ENCODE data around the gene PPP1R3C. TPM values are rescaled to one million over a fixed set of nuclear protein-coding genes. Genes with fewer than 3 reads are reported as not detected.

PPP1R3C gene
- total and polyA plus RNA-seq, 7 experiments from 2014 or later, result 0.15 TPM; not detected in 6

DNA sequence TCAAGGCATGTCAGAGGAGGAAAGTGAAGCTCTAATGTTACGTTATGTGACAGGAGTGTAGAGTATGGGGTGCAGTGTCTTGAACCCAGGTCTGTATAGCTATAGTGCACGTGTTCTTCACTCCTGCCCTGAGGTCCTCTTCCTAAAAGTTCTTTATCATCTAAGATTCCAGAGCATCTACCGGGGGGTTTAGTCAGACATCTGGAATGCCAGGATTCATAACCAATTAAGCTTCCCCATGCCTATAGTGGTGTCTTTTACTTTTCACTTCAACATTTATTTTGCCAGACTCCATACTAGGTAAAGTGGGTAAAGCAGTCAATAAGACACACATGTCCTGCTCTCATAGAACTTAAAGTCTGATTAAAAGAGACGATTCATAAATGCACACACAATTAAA lies 22.4 kb downstream of the PPP1R3C start:
- Histone ChIP-seq H3K27me3 (ENCODE audit: control insufficient read depth in 2 of 2, insufficient read depth in 2 of 2, low read length in 2 of 2) (no peaks in the 10 kb centered on the region), H3K36me3 (ENCODE audit: control insufficient read depth in 2 of 3, insufficient read depth in 3 of 3, low read length in 3 of 3) (no peaks in the 10 kb centered on the region), H3K9me3 (ENCODE audit: control insufficient read depth in 2 of 3, low read length in 3 of 3) (no peaks in the 10 kb centered on the region), H3K27ac (ENCODE audit: low read depth, low read length) (no peak overlapping the region), H3K4me1 (ENCODE audit: control insufficient read depth in 2 of 2, insufficient read depth in 2 of 2, low read length in 2 of 2) (no peaks in the 10 kb centered on the region), H3K4me3 (ENCODE audit: low read length) (no peak overlapping the region)
- intact Hi-C loops (cut with micrococcal nuclease), result no loop called here
- H3K4me1 Mint-ChIP-seq, result no peaks in the 10 kb centered on the region
- H3K4me3 Mint-ChIP-seq, result no peak overlapping the region
- DNase-seq (no peak), ATAC-seq (no peak)
- CTCF ChIA-PET, result no interaction called here
- peaks cover 0 to 11% (median 6%) of the 10 kb centered on the region in 11 donors for H3K9me3 Mint-ChIP-seq
- POLR2A ChIA-PET, result no interaction called here
- peaks cover 0 to 3% (median 0%) of the 10 kb centered on the region in 5 donors for H3K36me3 Mint-ChIP-seq
- peaks cover 0 to 9% (median 0%) of the 10 kb centered on the region in 5 donors for H3K27me3 Mint-ChIP-seq
- no peak overlapping the region for H3K27ac Mint-ChIP-seq

DNA sequence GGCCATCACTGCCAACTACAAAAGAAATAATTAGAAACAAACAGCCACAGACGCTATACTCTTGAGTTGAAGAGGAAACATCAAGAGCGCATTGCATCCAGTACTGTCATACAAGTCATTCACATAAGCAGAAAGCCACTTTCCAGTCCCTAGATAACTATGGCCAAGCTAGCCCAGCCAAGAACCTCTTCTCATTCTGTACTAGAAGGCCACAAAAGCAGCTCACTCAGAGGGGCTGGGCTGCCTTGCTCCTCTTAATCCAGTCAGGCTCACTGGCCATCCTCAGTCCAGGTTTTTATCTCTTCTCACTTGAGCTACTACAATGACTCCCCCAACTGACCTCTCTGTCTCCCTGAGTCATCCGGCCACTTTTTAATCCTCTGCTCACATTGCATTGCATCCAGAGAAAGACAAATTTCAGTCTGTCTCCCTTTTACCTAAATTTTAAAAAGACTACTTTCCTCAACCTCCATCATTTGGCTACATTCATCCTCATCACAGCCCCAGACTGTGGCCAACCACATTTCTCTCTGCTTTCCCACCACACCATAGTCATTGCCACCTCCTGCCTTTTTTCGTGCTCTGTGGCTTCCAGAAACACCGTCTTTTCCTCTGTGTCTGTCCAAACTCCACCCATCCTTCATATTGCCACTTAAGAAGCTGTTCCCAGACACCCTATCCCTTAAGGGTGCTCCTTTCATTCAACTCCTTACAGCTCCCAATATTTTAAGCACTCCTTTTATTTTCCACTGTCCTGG lies 25.0 kb downstream of the PPP1R3C start:
- Mint-ChIP-seq H3K4me1 (no peaks in the 10 kb centered on the region), H3K27me3 (peaks cover 0 to 5% (median 0%) of the 10 kb centered on the region in 5 donors), H3K9me3 (peaks cover 0 to 18% (median 6%) of the 10 kb centered on the region in 11 donors), H3K4me3 (no peak overlapping the region), H3K36me3 (peaks cover 0 to 3% (median 0%) of the 10 kb centered on the region in 5 donors), H3K27ac (no peak overlapping the region)
- ChIA-PET CTCF (no interaction called here), POLR2A (no interaction called here)
- Histone ChIP-seq H3K9me3 (ENCODE audit: control insufficient read depth in 2 of 3, low read length in 3 of 3) (no peaks in the 10 kb centered on the region), H3K36me3 (ENCODE audit: control insufficient read depth in 2 of 3, insufficient read depth in 3 of 3, low read length in 3 of 3) (no peaks in the 10 kb centered on the region), H3K27me3 (ENCODE audit: control insufficient read depth in 2 of 2, insufficient read depth in 2 of 2, low read length in 2 of 2) (no peaks in the 10 kb centered on the region), H3K4me3 (ENCODE audit: low read length) (no peak overlapping the region), H3K27ac (ENCODE audit: low read depth, low read length) (no peak overlapping the region), H3K4me1 (ENCODE audit: control insufficient read depth in 2 of 2, insufficient read depth in 2 of 2, low read length in 2 of 2) (no peaks in the 10 kb centered on the region)
- intact Hi-C loops (cut with micrococcal nuclease), result no loop called here
- ATAC-seq (no peak), DNase-seq (no peak)

DNA sequence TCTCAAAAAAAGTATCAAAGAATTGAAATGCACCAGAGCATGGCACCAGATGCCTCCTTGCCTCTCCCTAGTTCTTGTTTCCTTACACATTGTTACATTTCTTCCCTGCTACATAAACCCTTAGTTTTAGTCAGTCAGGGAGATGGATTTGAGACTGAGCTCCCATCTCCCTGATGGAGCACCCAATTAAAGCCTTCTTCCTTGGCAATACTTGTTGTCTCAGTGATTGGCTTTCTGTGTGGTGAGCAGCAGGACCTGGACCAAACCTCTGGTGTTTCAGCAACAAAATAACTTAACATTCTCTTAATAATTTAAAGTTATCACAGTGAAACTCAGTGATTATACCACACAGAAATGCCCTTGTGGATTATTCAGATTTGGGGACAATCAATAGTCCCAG lies 26.9 kb downstream of the PPP1R3C start:
- H3K4me1 ChIP-seq (ENCODE audit: control insufficient read depth in 2 of 2, insufficient read depth in 2 of 2, low read length in 2 of 2), result no peaks in the 10 kb centered on the region
- H3K9me3 ChIP-seq (ENCODE audit: control insufficient read depth in 2 of 3, low read length in 3 of 3), result no peaks in the 10 kb centered on the region
- H3K27me3 Mint-ChIP-seq, result peaks cover 0 to 1% (median under 1%) of the 10 kb centered on the region in 5 donors
- ChIA-PET CTCF (no interaction called here), POLR2A (no interaction called here)
- no peak overlapping the region for H3K27ac ChIP-seq (ENCODE audit: low read depth, low read length)
- DNase-seq, result no peak
- H3K4me3 Mint-ChIP-seq, result no peak overlapping the region
- H3K9me3 Mint-ChIP-seq, result peaks cover 0 to 18% (median 6%) of the 10 kb centered on the region in 11 donors
- no peaks in the 10 kb centered on the region for H3K27me3 ChIP-seq (ENCODE audit: control insufficient read depth in 2 of 2, insufficient read depth in 2 of 2, low read length in 2 of 2)
- no peak overlapping the region for H3K4me3 ChIP-seq (ENCODE audit: low read length)
- ATAC-seq, result no peak
- H3K36me3 ChIP-seq (ENCODE audit: control insufficient read depth in 2 of 3, insufficient read depth in 3 of 3, low read length in 3 of 3), result no peaks in the 10 kb centered on the region
- no peak overlapping the region for H3K27ac Mint-ChIP-seq
- H3K36me3 Mint-ChIP-seq, result no peaks in the 10 kb centered on the region
- H3K4me1 Mint-ChIP-seq, result no peaks in the 10 kb centered on the region
- intact Hi-C loops (cut with micrococcal nuclease), result no loop called here

DNA sequence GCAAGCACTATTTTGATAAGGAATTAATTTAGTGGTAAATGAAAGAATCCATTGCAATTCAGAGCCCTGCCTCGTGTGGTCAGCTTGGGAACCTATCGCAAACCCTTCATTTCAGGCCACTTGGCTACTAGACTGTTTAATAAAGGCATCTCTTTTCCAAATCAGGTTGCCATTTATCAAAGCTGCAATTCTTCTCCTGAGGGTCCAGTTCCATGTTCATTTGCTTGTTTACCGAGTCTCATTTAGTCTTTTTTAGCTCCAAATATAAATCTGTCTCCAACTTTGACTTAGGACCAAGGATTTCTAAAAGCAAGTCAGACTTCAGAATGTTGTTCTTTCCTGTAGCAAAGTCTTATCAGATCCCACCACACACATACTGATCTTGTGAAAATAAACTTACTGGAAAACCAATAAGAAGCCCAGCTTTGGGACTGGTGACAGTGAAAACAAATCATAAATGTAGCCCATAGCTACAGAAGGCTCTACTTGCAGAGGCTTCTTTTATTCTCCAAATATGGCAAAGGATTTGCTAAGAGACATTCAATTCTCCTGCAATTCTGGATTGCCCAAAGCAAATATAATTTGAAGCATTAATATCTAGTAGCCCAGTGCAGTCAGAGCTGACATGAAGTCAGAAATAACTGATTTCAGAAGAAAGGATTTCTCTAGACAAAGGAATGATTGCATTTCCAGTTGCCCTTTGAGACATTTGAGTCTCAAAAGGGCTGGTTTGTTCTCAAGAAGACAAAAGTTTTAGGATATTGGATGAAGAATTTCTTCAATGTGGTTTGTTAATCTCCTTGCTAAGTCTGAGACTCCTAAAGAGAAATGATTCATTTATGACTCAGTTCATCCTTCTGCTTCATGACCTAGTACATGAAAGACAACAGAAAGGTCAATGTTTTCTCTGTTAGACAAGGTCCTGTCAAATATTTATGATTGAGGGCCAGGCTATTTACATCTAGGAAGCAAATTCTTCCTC lies 28.0 kb downstream of the PPP1R3C start:
- H3K36me3 Mint-ChIP-seq, result no peaks in the 10 kb centered on the region
- Histone ChIP-seq H3K36me3 (ENCODE audit: control insufficient read depth in 2 of 3, insufficient read depth in 3 of 3, low read length in 3 of 3) (no peaks in the 10 kb centered on the region), H3K27me3 (ENCODE audit: control insufficient read depth in 2 of 2, insufficient read depth in 2 of 2, low read length in 2 of 2) (no peaks in the 10 kb centered on the region), H3K27ac (ENCODE audit: low read depth, low read length) (no peak overlapping the region), H3K9me3 (ENCODE audit: control insufficient read depth in 2 of 3, low read length in 3 of 3) (no peaks in the 10 kb centered on the region), H3K4me1 (ENCODE audit: control insufficient read depth in 2 of 2, insufficient read depth in 2 of 2, low read length in 2 of 2) (no peaks in the 10 kb centered on the region), H3K4me3 (ENCODE audit: low read length) (no peak overlapping the region)
- H3K4me1 Mint-ChIP-seq, result no peaks in the 10 kb centered on the region
- H3K9me3 Mint-ChIP-seq, result peaks cover 0 to 18% (median 6%) of the 10 kb centered on the region in 11 donors
- DNase-seq (no peak), ATAC-seq (no peak)
- H3K4me3 Mint-ChIP-seq, result no peak overlapping the region
- ChIA-PET POLR2A (no interaction called here), CTCF (no interaction called here)
- H3K27me3 Mint-ChIP-seq, result peaks cover 0 to 11% (median 3%) of the 10 kb centered on the region in 5 donors
- intact Hi-C loops (cut with micrococcal nuclease), result no loop called here
- no peak overlapping the region for H3K27ac Mint-ChIP-seq

- Mint-ChIP-seq H3K27ac (no peak overlapping the region), H3K9me3 (peaks cover 0 to 18% (median 6%) of the 10 kb centered on the region in 11 donors), H3K4me1 (no peaks in the 10 kb centered on the region), H3K36me3 (no peaks in the 10 kb centered on the region), H3K4me3 (no peak overlapping the region), H3K27me3 (peaks cover 0 to 11% (median 4%) of the 10 kb centered on the region in 5 donors)
- CTCF ChIA-PET, result no interaction called here
- H3K4me1 ChIP-seq (ENCODE audit: control insufficient read depth in 2 of 2, insufficient read depth in 2 of 2, low read length in 2 of 2), result no peaks in the 10 kb centered on the region
- no peaks in the 10 kb centered on the region for H3K27me3 ChIP-seq (ENCODE audit: control insufficient read depth in 2 of 2, insufficient read depth in 2 of 2, low read length in 2 of 2)
- H3K4me3 ChIP-seq (ENCODE audit: low read length), result no peak overlapping the region
- intact Hi-C loops (cut with micrococcal nuclease), result no loop called here
- H3K27ac ChIP-seq (ENCODE audit: low read depth, low read length), result no peak overlapping the region
- no peaks in the 10 kb centered on the region for H3K9me3 ChIP-seq (ENCODE audit: control insufficient read depth in 2 of 3, low read length in 3 of 3)
- no peak for DNase-seq
- ATAC-seq, result no peak
- POLR2A ChIA-PET, result no interaction called here
- no peaks in the 10 kb centered on the region for H3K36me3 ChIP-seq (ENCODE audit: control insufficient read depth in 2 of 3, insufficient read depth in 3 of 3, low read length in 3 of 3)
Observed at GRCh38 chr10:91603931-91604331, 28.9 kb downstream of the PPP1R3C start.

DNA sequence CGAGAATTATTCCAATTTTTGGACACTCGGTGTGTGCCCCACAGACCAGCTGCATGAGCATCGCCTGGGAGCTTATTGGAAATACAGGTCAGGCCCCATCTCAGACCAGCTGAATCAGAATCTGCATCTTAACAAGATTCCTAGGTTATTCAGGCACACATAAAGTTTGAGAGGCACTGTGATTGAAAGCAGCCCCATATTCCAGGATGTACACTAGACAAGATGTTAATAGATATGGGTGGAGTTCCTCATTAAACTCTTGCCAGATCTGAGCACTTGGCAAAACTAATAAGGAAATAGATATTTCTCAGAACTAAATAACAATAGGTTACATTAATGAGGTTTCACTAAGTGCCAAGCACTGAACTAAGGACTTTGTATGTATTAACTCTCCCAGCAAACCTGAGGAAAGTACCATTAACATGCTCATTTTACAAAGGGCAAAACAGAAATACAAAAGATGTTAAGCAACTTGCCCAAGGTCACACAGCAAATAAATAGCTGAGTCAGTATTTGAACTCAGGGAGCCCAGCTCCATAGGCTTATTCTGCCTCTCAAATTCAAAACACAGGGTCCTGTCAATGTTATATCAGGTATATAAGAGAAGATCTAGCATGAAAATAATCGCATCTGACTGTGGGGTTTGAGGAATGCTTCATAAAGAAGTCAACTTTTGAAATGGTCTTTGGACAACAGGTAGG lies 29.9 kb downstream of the PPP1R3C start:
- POLR2A ChIA-PET, result no interaction called here
- intact Hi-C loops (cut with micrococcal nuclease), result no loop called here
- Histone ChIP-seq H3K4me3 (ENCODE audit: low read length) (no peak overlapping the region), H3K27me3 (ENCODE audit: control insufficient read depth in 2 of 2, insufficient read depth in 2 of 2, low read length in 2 of 2) (no peaks in the 10 kb centered on the region), H3K36me3 (ENCODE audit: control insufficient read depth in 2 of 3, insufficient read depth in 3 of 3, low read length in 3 of 3) (no peaks in the 10 kb centered on the region), H3K4me1 (ENCODE audit: control insufficient read depth in 2 of 2, insufficient read depth in 2 of 2, low read length in 2 of 2) (no peaks in the 10 kb centered on the region), H3K27ac (ENCODE audit: low read depth, low read length) (no peak overlapping the region), H3K9me3 (ENCODE audit: control insufficient read depth in 2 of 3, low read length in 3 of 3) (no peaks in the 10 kb centered on the region)
- DNase-seq, result no peak
- Mint-ChIP-seq H3K4me3 (no peak overlapping the region), H3K4me1 (no peaks in the 10 kb centered on the region), H3K36me3 (no peaks in the 10 kb centered on the region), H3K27ac (no peak overlapping the region), H3K27me3 (peaks cover 0 to 11% (median 4%) of the 10 kb centered on the region in 5 donors), H3K9me3 (peaks cover 0 to 18% (median 6%) of the 10 kb centered on the region in 11 donors)
- CTCF ChIA-PET, result no interaction called here
- ATAC-seq, result no peak

Data from naive thymus-derived CD4-positive, alpha-beta T cell (primary cell).